ENCODE data around the gene CDK4.
A peak's percentile ranks its signal among the peaks of the same experiment; 100 is the strongest.

CDK4 gene

GRCh38 chr12:57772429-57773322 lies 20.6 kb upstream of the CDK4 start, which contains the start of gene EEF1AKMT3:
Gene EEF1AKMT3 (plus strand): TSS chr12:57772614. CDS start chr12:57772725, 111 bp downstream.
- DNase-seq (ENCODE audit: low read depth in 1 of 2, low spot score in 1 of 2): no peak

GRCh38 chr12:57771873-57772428 lies 19.8 kb upstream of the CDK4 start, which contains the start of gene METTL1:
Gene METTL1 (minus strand): TSS chr12:57772105. CDS start chr12:57772083, 22 bp downstream.
- DNase-seq (ENCODE audit: low read depth in 1 of 2, low spot score in 1 of 2): peak; percentile 74 to 87

- peak; percentile 57 to 81 for DNase-seq (ENCODE audit: low read depth in 1 of 2, low spot score in 1 of 2)
These were observed 19.2 kb upstream of the CDK4 start for GRCh38 chr12:57771236-57771872.

- DNase-seq (ENCODE audit: low read depth in 1 of 2, low spot score in 1 of 2): no peak
These were observed 18.6 kb upstream of the CDK4 start for GRCh38 chr12:57770734-57771133.

- DNase-seq (ENCODE audit: low read depth in 1 of 2, low spot score in 1 of 2): no peak
These were observed 17.5 kb upstream of the CDK4 start for GRCh38 chr12:57769594-57769993.

GRCh38 chr12:57767876-57768275 lies 15.8 kb upstream of the CDK4 start:
- no peak for DNase-seq (ENCODE audit: low read depth in 1 of 2, low spot score in 1 of 2)

- DNase-seq (ENCODE audit: low read depth in 1 of 2, low spot score in 1 of 2): no peak
These were observed 15.2 kb upstream of the CDK4 start for GRCh38 chr12:57767305-57767698.

- DNase-seq (ENCODE audit: low read depth in 1 of 2, low spot score in 1 of 2): no peak
These were observed 14.6 kb upstream of the CDK4 start, which contains the start of gene CYP27B1 for GRCh38 chr12:57766464-57767304. Gene CYP27B1 (minus strand): TSS chr12:57767078. CDS start chr12:57767041, 37 bp downstream.

- DNase-seq (ENCODE audit: low read depth in 1 of 2, low spot score in 1 of 2): no peak
These were observed 13.8 kb upstream of the CDK4 start for GRCh38 chr12:57765698-57766463.

GRCh38 chr12:57765003-57765697 lies 13.0 kb upstream of the CDK4 start:
- no peak for DNase-seq (ENCODE audit: low read depth in 1 of 2, low spot score in 1 of 2)

- no peak for DNase-seq (ENCODE audit: low read depth in 1 of 2, low spot score in 1 of 2)
These were observed 12.5 kb upstream of the CDK4 start for GRCh38 chr12:57764662-57765002.

GRCh38 chr12:57763881-57764661 lies 12.0 kb upstream of the CDK4 start:
- no peak for DNase-seq (ENCODE audit: low read depth in 1 of 2, low spot score in 1 of 2)

- DNase-seq (ENCODE audit: low read depth in 1 of 2, low spot score in 1 of 2): no peak
These were observed 10.4 kb upstream of the CDK4 start for GRCh38 chr12:57762463-57762862.

GRCh38 chr12:57761391-57761998 lies 9.4 kb upstream of the CDK4 start:
- no peak for DNase-seq (ENCODE audit: low read depth in 1 of 2, low spot score in 1 of 2)

- no peak for DNase-seq (ENCODE audit: low read depth in 1 of 2, low spot score in 1 of 2)
These were observed 8.4 kb upstream of the CDK4 start for GRCh38 chr12:57760347-57760982.

- DNase-seq (ENCODE audit: low read depth in 1 of 2, low spot score in 1 of 2): no peak
These were observed 7.4 kb upstream of the CDK4 start for GRCh38 chr12:57759360-57759980.

- no peak for DNase-seq (ENCODE audit: low read depth in 1 of 2, low spot score in 1 of 2)
These were observed 6.6 kb upstream of the CDK4 start for GRCh38 chr12:57758552-57759359.
